PC-9 (cell line): ENCODE measurements around the gene ZIC5.

ENCODE experiments used
- CTCF ChIP-seq: fragments of 200-600 bp; sonication (generic); conservative IDR thresholded peaks from 2 replicates; pipeline ENCODE4 v1.6.1; 2017; ENCODE audit warnings: mixed run types, antibody characterized with exemption, mild to moderate bottlenecking, moderate library complexity
- EZH2 ChIP-seq: fragments of 200-600 bp; sonication (generic); IDR thresholded peaks from 2 replicates; pipeline ENCODE4 v1.8.0; 2017; ENCODE audit warnings: antibody characterized with exemption, low read depth

- TF ChIP-seq EZH2 (no peak), CTCF (no peak)
These were observed 654 bp downstream of the ZIC5 start for GRCh38 chr13:99970651-99971575.
